ENCODE data around the gene UBE3C. TPM values are rescaled to one million over a fixed set of nuclear protein-coding genes. Genes with fewer than 3 reads are reported as not detected.

Gene UBE3C
- total and polyA plus RNA-seq, 10 donors: 9.7 to 81.6 (median 59.1) TPM

GRCh38 chr7:157193274-157193673, 54.5 kb downstream of the UBE3C start:
- no peaks in the 10 kb centered on the region for H3K9me3 ChIP-seq
- 89 to 95% (median 92%) methylated on average over 4 of the region's 4 CpGs for WGBS, 5 donors
- H3K4me3 ChIP-seq: no peak overlapping the region

GRCh38 chr7:157194948-157195347, 56.2 kb downstream of the UBE3C start:
- no peak for TF ChIP-seq POLR2AphosphoS5 (IDR thresholded peaks at IDR 0.05)
- TF ChIP-seq POLR2A (IDR thresholded peaks at IDR 0.05): no peak
- TF ChIP-seq CTCF (IDR thresholded peaks at IDR 0.05 in 8 of 11, conservative IDR thresholded peaks at IDR 0.05 in 3 of 11): no peak
- DNase-seq: no peak
- 90 to 99% (median 97%) methylated on average over 3 of the region's 3 CpGs for WGBS, 5 donors
- H3K9me3 ChIP-seq: no peaks in the 10 kb centered on the region
- H3K27ac ChIP-seq: no peak overlapping the region
- intact Hi-C loops (cut with DNase I; ENCODE audit: low total_unique reads): no loop called here
- no peak overlapping the region for H3K4me3 ChIP-seq
- peaks cover 2 to 100% (median 55%) of the 10 kb centered on the region in 6 donors for H3K36me3 ChIP-seq
- H3K4me1 ChIP-seq: no peaks in the 10 kb centered on the region
- H3K27me3 ChIP-seq (replicated peaks in 1 of 7): no peaks in the 10 kb centered on the region

More at GRCh38 chr7:157193274-157193673, 54.5 kb downstream of the UBE3C start:
- H3K27me3 ChIP-seq (replicated peaks in 1 of 7): no peaks in the 10 kb centered on the region
- no peaks in the 10 kb centered on the region for H3K4me1 ChIP-seq
- H3K27ac ChIP-seq: no peak overlapping the region
- H3K36me3 ChIP-seq: peaks cover 2 to 100% (median 64%) of the 10 kb centered on the region in 6 donors
- TF ChIP-seq POLR2AphosphoS5 (IDR thresholded peaks at IDR 0.05) (no peak), POLR2A (IDR thresholded peaks at IDR 0.05) (no peak), CTCF (IDR thresholded peaks at IDR 0.05 in 8 of 11, conservative IDR thresholded peaks at IDR 0.05 in 3 of 11) (no peak)
- DNase-seq: no peak
- intact Hi-C loops (cut with DNase I; ENCODE audit: low total_unique reads): no loop called here

GRCh38 chr7:157195868-157196267, 57.1 kb downstream of the UBE3C start:
- no peak for DNase-seq
- intact Hi-C loops (cut with DNase I; ENCODE audit: low total_unique reads): no loop called here
- TF ChIP-seq POLR2A (IDR thresholded peaks at IDR 0.05) (no peak), POLR2AphosphoS5 (IDR thresholded peaks at IDR 0.05) (no peak), CTCF (IDR thresholded peaks at IDR 0.05 in 8 of 11, conservative IDR thresholded peaks at IDR 0.05 in 3 of 11) (no peak)
- no peak overlapping the region for H3K4me3 ChIP-seq
- H3K4me1 ChIP-seq: no peaks in the 10 kb centered on the region
- no peaks in the 10 kb centered on the region for H3K27me3 ChIP-seq (replicated peaks in 1 of 7)
- H3K9me3 ChIP-seq: no peaks in the 10 kb centered on the region
- peaks cover 0 to 100% (median 46%) of the 10 kb centered on the region in 6 donors for H3K36me3 ChIP-seq
- no peak overlapping the region for H3K27ac ChIP-seq
- WGBS, 5 donors: 92 to 97% (median 94%) methylated on average over 12 of the region's 12 CpGs

GRCh38 chr7:157204134-157204533, 65.4 kb downstream of the UBE3C start:
- H3K36me3 ChIP-seq: peaks cover 0 to 100% (median 31%) of the 10 kb centered on the region in 6 donors
- intact Hi-C loops (cut with DNase I; ENCODE audit: low total_unique reads): no loop called here
- WGBS, 5 donors: 94 to 98% (median 95%) methylated on average over 5 of the region's 5 CpGs
- no peak overlapping the region for H3K4me3 ChIP-seq
- TF ChIP-seq POLR2AphosphoS5 (IDR thresholded peaks at IDR 0.05) (no peak), POLR2A (IDR thresholded peaks at IDR 0.05) (no peak), CTCF (IDR thresholded peaks at IDR 0.05 in 8 of 11, conservative IDR thresholded peaks at IDR 0.05 in 3 of 11) (no peak)
- no peak for DNase-seq
- H3K9me3 ChIP-seq: no peaks in the 10 kb centered on the region
- H3K4me1 ChIP-seq: peaks cover 0 to 8% (median 0%) of the 10 kb centered on the region in 6 donors
- no peak overlapping the region for H3K27ac ChIP-seq
- no peaks in the 10 kb centered on the region for H3K27me3 ChIP-seq (replicated peaks in 1 of 7)

Data from spleen (tissue), 11 donors.